ENCODE data around the gene USF3. TPM values are rescaled to one million over a fixed set of nuclear protein-coding genes. Genes with fewer than 3 reads are reported as not detected.

USF3 gene
- total RNA-seq, 4 donors from 2014 or later, result 14.2 to 27.1 (median 21.4) TPM

DNA sequence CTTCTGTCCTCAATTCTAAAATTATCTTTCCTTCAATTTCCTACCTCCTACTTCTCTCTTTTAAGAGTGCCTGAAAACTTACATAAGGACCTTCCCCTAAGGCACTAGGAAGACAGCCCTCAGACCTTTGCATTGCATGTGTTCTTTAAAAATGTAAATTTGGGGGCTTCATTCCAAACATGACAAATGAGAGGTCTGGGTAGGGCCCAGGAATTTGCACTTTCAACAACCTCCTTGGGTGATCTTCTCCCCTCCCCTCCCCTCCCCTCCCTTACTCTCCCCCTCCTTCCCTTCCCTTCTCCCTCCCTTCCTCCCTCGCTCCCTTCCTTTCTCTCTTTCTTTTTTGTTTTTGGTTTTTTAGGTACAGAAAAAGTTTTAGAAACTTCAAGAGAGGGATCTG is 18.7 kb downstream of the USF3 start:
- Histone ChIP-seq H3K36me3 (no peaks in the 10 kb centered on the region), H3K4me1 (no peaks in the 10 kb centered on the region), H3K27me3 (no peaks in the 10 kb centered on the region), H3K27ac (no peak overlapping the region), H3K4me3 (no peak overlapping the region), H3K9me3 (no peaks in the 10 kb centered on the region)
- no peak for DNase-seq
- TF ChIP-seq, protein P1, sequence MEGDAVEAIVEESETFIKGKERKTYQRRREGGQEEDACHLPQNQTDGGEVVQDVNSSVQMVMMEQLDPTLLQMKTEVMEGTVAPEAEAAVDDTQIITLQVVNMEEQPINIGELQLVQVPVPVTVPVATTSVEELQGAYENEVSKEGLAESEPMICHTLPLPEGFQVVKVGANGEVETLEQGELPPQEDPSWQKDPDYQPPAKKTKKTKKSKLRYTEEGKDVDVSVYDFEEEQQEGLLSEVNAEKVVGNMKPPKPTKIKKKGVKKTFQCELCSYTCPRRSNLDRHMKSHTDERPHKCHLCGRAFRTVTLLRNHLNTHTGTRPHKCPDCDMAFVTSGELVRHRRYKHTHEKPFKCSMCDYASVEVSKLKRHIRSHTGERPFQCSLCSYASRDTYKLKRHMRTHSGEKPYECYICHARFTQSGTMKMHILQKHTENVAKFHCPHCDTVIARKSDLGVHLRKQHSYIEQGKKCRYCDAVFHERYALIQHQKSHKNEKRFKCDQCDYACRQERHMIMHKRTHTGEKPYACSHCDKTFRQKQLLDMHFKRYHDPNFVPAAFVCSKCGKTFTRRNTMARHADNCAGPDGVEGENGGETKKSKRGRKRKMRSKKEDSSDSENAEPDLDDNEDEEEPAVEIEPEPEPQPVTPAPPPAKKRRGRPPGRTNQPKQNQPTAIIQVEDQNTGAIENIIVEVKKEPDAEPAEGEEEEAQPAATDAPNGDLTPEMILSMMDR (IDR thresholded peaks at IDR 0.05), result no peak
- no peak for TF ChIP-seq POLR2A (IDR thresholded peaks at IDR 0.05)
- intact Hi-C loops (cut with DNase I; ENCODE audit: low total_unique reads), result no loop called here

- Histone ChIP-seq H3K36me3 (no peaks in the 10 kb centered on the region), H3K9me3 (no peaks in the 10 kb centered on the region), H3K27ac (no peak overlapping the region), H3K4me3 (no peak overlapping the region), H3K4me1 (no peaks in the 10 kb centered on the region), H3K27me3 (no peaks in the 10 kb centered on the region)
- no peak for TF ChIP-seq POLR2A (IDR thresholded peaks at IDR 0.05)
- TF ChIP-seq, protein P1 (IDR thresholded peaks at IDR 0.05), result no peak
- no peak for DNase-seq
- intact Hi-C loops (cut with DNase I; ENCODE audit: low total_unique reads), result no loop called here
Measured at GRCh38 chr3:113676261-113676660, 20.2 kb downstream of the USF3 start.

DNA sequence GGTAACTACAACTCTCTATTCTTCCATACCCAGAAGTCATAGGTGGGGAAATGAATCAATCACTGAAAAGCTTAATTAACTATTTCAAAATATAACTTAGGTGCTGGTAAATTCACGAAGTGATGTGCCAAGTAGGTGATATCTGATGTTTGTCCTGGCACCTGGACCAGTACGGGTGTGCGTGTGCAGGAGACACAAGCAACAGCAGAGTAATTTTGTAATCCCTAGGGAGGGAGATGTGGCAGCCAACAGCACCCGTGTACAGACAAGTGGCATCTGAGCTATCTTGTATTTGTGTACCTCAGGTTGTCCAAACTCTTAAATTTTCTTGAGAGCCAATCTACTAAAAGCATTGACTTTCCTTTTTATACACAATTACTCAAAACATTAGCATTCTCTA is 22.8 kb downstream of the USF3 start:
- H3K9me3 ChIP-seq, result no peaks in the 10 kb centered on the region
- no peak overlapping the region for H3K27ac ChIP-seq
- no peaks in the 10 kb centered on the region for H3K27me3 ChIP-seq
- no peaks in the 10 kb centered on the region for H3K36me3 ChIP-seq
- intact Hi-C loops (cut with DNase I; ENCODE audit: low total_unique reads), result no loop called here
- DNase-seq, result no peak
- no peaks in the 10 kb centered on the region for H3K4me1 ChIP-seq
- TF ChIP-seq POLR2A (IDR thresholded peaks at IDR 0.05), result no peak
- TF ChIP-seq, protein P1 (IDR thresholded peaks at IDR 0.05), result no peak
- no peak overlapping the region for H3K4me3 ChIP-seq

GRCh38 chr3:113668015-113668414 is 28.4 kb downstream of the USF3 start:
- no peaks in the 10 kb centered on the region for H3K27me3 ChIP-seq
- no peaks in the 10 kb centered on the region for H3K9me3 ChIP-seq
- no peak overlapping the region for H3K4me3 ChIP-seq
- TF ChIP-seq POLR2A (IDR thresholded peaks at IDR 0.05), result no peak
- TF ChIP-seq, protein P1 (IDR thresholded peaks at IDR 0.05), result no peak
- H3K27ac ChIP-seq, result no peak overlapping the region
- intact Hi-C loops (cut with DNase I; ENCODE audit: low total_unique reads), result no loop called here
- DNase-seq, result no peak
- H3K36me3 ChIP-seq, result no peaks in the 10 kb centered on the region
- H3K4me1 ChIP-seq, result no peaks in the 10 kb centered on the region

GRCh38 chr3:113664523-113665094 is 31.8 kb downstream of the USF3 start:
- no peaks in the 10 kb centered on the region for H3K4me1 ChIP-seq
- no peaks in the 10 kb centered on the region for H3K36me3 ChIP-seq
- TF ChIP-seq, protein P1 (IDR thresholded peaks at IDR 0.05), result no peak
- H3K4me3 ChIP-seq, result no peak overlapping the region
- no peak for DNase-seq
- intact Hi-C loops (cut with DNase I; ENCODE audit: low total_unique reads), result no loop called here
- H3K27me3 ChIP-seq, result no peaks in the 10 kb centered on the region
- H3K9me3 ChIP-seq, result no peaks in the 10 kb centered on the region
- H3K27ac ChIP-seq, result no peak overlapping the region

All from uterus (tissue), 4 donors.